NCI-H1436 (cell line): ENCODE results near the gene CAMTA2.

Experiments
- DNase-seq: peaks from one replicate; lab custom pipeline; 2025; lab: John Stamatoyannopoulos, UW

The CAMTA2 gene

GRCh38 chr17:4967539-4968485 is 19.7 kb downstream of the CAMTA2 start, which contains the start of gene SPAG7:
Gene SPAG7, minus strand, starts transcription at chr17:4967817. Its CDS starts 13 bp downstream, at chr17:4967804.
- DNase-seq = peak; percentile 91

DNA sequence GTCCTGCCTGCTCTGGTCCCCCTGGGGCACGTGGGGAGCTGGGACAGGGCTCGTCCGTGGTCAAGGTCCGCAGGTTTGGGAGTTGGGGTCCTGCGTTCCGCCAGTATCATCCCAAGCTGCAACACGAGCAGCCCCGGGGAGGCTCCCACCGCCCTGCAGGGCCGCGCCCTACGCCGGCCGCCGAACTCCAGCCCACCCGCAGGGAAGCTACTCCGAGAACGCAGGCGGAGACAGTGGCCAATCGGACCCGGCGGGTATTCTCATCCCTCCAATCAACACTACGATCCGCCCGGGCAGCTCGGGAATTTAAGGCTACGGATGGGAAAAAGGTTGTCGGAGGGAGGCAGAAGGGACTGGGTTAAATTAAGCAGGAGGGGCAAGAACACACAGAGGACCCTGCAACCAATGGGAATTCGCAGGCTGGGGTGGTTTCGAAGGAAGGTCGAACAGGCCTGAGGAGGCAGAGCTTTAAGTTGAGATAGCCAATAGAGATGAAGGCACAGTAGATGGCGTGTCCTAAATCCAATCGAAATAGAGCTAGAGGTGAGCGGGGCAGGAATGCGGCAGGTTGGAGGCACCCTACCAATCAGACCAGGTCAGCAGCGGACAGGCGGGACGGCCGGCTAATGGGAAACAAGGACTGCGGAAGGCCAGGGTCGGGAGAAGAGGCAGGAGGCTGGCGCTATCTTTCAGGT is 20.5 kb downstream of the CAMTA2 start:
- DNase-seq = peak; percentile 97

GRCh38 chr17:4965311-4965986 is 22.0 kb downstream of the CAMTA2 start:
- DNase-seq = no peak

- no peak for DNase-seq
Measured at GRCh38 chr17:4960279-4960922, 27.1 kb downstream of the CAMTA2 start.

DNA sequence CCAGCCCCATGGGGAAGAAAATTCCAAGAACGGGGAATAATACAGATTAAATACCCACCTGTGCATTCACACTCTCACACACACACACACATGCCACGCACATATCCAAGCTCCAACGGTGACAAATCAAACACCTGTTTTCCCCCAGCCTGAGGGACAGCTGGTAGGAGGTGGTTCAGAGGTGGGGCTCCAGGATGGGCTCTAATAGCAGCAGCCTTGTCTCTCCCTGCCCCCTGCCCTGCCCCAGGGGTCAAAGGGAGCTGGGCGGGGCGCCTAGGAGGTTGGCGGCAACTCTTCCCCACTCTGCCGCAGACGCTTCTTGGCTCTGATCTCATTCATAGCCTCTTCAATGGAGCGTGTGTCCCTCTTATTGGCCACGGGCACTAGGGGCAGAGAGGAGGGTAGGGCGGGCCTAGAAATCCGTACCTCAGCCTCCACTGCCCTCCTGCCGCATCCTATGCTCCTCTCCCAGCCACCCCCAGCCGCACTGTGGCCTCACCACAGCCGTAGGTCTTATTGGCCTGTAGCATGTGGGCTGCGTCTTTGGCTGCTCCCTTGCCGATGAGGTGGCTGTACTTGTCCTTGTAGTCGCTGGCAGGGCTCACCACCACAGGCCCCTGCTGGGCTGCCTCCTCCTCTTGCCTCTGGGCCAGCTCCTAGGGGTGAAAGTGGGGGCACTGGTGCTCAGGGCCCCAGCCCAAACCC is 28.1 kb downstream of the CAMTA2 start:
- no peak for DNase-seq

GRCh38 chr17:4958102-4958501 is 29.4 kb downstream of the CAMTA2 start:
- no peak for DNase-seq

GRCh38 chr17:4956493-4957061 is 30.9 kb downstream of the CAMTA2 start:
- DNase-seq = no peak

DNA sequence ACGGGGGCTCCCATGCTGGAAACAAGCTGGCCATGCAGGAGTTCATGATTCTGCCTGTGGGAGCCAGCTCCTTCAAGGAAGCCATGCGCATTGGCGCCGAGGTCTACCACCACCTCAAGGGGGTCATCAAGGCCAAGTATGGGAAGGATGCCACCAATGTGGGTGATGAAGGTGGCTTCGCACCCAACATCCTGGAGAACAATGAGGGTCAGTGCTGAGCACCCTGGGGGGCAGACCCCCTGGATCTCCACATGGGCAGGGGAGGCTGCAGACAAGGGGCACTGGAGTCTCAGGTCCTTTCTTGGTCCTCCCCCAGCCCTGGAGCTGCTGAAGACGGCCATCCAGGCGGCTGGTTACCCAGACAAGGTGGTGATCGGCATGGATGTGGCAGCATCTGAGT is 32.4 kb downstream of the CAMTA2 start:
- DNase-seq = no peak

DNA sequence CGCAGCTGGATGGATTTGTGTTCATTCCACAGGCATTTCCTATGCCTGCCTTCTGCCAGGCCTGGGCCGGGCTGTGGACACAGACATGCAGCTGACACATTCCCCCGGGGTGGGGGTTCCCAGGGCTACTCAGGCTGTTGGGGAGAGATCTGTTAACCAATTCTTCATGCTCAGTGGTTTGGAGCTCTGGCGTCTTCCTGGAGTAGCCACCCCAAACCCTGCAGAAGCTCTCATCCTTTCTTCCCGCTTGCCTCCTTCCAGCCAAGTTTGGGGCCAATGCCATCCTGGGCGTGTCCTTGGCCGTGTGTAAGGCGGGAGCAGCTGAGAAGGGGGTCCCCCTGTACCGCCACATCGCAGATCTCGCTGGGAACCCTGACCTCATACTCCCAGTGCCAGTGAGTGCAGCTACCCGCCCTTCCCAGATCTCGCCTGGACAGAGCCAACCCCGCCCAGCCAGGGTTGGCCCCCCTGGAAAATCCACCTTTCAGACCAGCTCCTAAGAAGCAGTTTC is 34.0 kb downstream of the CAMTA2 start:
- DNase-seq = no peak

- no peak for DNase-seq
Measured at GRCh38 chr17:4951486-4951885, 36.0 kb downstream of the CAMTA2 start.

- DNase-seq = no peak
Measured at GRCh38 chr17:4950746-4951204, 36.7 kb downstream of the CAMTA2 start, which contains the start of gene ENO3. Gene ENO3, plus strand, starts transcription at chr17:4951119. Its CDS starts 711 bp downstream, at chr17:4951830.

DNA sequence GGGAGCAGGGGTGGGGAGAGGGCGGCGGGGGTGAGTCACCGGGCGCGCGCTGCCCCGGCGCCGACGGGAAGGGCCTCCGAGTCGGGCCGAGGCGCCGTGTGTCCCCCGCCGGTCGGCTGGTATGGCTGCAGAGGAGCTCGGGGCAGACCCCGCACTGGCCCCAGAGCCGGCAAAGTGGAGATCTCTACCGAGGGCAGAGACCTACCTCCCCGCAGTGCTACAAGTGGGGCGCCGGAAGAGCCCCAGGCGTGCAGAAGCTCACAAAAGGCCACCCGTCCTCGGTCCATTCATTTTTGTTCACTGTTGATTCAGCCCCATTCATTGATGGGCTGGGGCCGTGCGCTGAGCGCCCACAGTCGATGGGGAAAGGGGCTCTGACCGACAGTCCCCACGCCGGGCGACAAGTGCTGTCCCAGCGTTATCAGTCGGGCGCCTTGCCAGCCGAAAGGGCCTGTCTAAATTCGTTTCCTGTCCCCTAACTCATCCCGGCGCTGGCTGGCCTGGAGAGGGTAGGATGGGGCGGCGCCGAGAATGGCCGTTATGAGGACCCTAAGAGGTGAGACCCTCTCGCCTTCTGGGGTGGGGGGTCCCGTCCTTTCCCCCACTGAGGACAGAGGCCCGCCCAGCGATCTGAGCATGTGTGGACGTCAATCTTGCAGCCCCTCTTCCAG is 37.3 kb downstream of the CAMTA2 start:
- DNase-seq = peak; percentile 8

GRCh38 chr17:4949321-4950074 is 38.0 kb downstream of the CAMTA2 start:
- peak; percentile 33 for DNase-seq

GRCh38 chr17:4948931-4949320 is 38.5 kb downstream of the CAMTA2 start:
- DNase-seq = peak; percentile 77

GRCh38 chr17:4948166-4948930 is 39.1 kb downstream of the CAMTA2 start, which contains the start of gene PFN1:
Gene PFN1, minus strand, starts transcription at chr17:4948530. Its CDS starts 136 bp downstream, at chr17:4948394.
- DNase-seq = peak; percentile 85

- DNase-seq = peak; percentile 9
Measured at GRCh38 chr17:4947411-4948165, 39.9 kb downstream of the CAMTA2 start.

DNA sequence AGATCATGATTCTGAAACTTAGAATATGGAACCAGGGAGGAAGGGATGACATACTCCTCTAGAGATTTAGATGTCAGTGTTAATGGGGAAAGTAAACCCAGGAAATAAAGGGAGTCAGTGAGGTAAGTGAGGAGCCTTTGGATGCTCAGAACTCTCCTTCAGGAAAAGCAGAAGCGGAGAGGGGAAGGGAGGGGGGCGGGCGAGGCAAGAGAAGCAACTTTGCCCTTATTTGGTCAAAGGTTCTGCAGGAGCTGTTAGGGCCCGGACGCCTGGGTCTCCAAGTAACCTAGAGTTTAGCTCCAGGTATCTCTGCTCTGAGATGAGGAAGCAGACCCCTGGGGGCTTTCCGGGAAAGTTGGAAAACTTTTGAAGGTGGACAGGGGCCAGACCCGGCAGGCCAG is 40.5 kb downstream of the CAMTA2 start:
- no peak for DNase-seq
